ENCODE data around the gene NPEPPS.
"Not testable (repeated sequence)": the region's sequence is repeated elsewhere in the genome, so short reads cannot be mapped to it uniquely, and the experiment has no call there.

Gene NPEPPS

GRCh38 chr17:47530557-47531232 lies at the start of gene NPEPPS:
Gene NPEPPS, plus strand, starts transcription at chr17:47531108. Its CDS starts 193 bp downstream, at chr17:47531301.
- not testable (repeated sequence) for H3K9me3 ChIP-seq (ENCODE audit: control insufficient read depth, insufficient read depth, low read length); H3K36me3 ChIP-seq (ENCODE audit: control insufficient read depth, insufficient read depth, low read length); H3K27ac ChIP-seq (ENCODE audit: low read length); H3K4me1 ChIP-seq (ENCODE audit: control insufficient read depth, insufficient read depth, low read length); DNase-seq (ENCODE audit: low read depth, low spot score); H3K27me3 ChIP-seq (ENCODE audit: control insufficient read depth, insufficient read depth, low read length)
- WGBS (ENCODE audit: insufficient coverage, insufficient read length) = no CpG with 5 or more reads among the region's 60 CpGs
- peak within 1 kb of the TSS; percentile 53; the same call in 1 of the 2 replicates for H3K4me3 ChIP-seq (ENCODE audit: low read length)

DNA sequence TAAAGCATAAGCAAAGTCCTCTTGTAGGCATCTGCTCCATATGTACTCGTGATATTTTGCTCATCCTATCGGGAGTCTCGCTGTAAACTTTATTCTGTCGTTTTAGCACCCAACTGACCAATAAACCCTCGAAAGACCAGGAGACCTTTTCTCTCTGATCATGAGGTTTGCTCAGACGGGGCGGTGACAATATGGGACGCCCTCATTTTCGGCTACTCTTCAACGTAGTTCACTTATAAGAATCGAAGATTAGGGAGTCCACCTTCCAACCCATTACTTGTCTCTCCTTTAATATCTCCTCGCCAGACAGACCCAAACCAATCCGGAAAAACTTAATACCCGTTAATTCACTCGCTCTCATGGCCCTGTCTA lies 39.1 kb upstream of the NPEPPS start:
- not testable (repeated sequence) for H3K27ac ChIP-seq (ENCODE audit: low read length)
- peak overlapping the region; percentile 82; the same call in 1 of the 2 replicates for H3K4me3 ChIP-seq (ENCODE audit: low read length)

DNA sequence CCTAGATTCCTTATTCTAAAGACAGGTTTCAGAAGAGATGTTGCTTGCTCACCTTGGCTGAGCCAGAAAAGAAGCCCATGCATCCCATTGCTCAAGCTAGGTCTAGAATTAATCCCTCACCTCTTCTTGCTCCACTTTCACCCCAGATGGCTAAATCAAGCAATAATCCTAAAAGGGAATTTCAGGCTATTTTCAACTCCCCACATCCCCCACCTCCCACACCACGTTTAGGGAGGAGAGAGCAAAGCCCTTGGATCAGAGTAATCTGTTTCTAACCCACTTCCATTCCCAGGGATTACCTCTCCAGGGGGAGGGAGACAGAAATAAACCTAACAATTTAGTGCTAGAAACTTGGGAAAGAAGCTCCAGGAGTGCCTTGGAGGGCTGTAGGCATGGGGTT lies 31.8 kb upstream of the NPEPPS start:
- no CpG with 5 or more reads among the region's 1 CpG for WGBS (ENCODE audit: insufficient coverage, insufficient read length)
- H3K9me3 ChIP-seq (ENCODE audit: control insufficient read depth, insufficient read depth, low read length); DNase-seq (ENCODE audit: low read depth, low spot score); H3K27ac ChIP-seq (ENCODE audit: low read length); H3K27me3 ChIP-seq (ENCODE audit: control insufficient read depth, insufficient read depth, low read length); H3K4me3 ChIP-seq (ENCODE audit: low read length); H3K36me3 ChIP-seq (ENCODE audit: control insufficient read depth, insufficient read depth, low read length); H3K4me1 ChIP-seq (ENCODE audit: control insufficient read depth, insufficient read depth, low read length): not testable (repeated sequence)

More for the DNA sequence above, 39.1 kb upstream of the NPEPPS start:
- not testable (repeated sequence) for H3K9me3 ChIP-seq (ENCODE audit: control insufficient read depth, insufficient read depth, low read length); H3K4me1 ChIP-seq (ENCODE audit: control insufficient read depth, insufficient read depth, low read length); DNase-seq (ENCODE audit: low read depth, low spot score); H3K36me3 ChIP-seq (ENCODE audit: control insufficient read depth, insufficient read depth, low read length); H3K27me3 ChIP-seq (ENCODE audit: control insufficient read depth, insufficient read depth, low read length)
- no CpG with 5 or more reads among the region's 15 CpGs for WGBS (ENCODE audit: insufficient coverage, insufficient read length)

DNA sequence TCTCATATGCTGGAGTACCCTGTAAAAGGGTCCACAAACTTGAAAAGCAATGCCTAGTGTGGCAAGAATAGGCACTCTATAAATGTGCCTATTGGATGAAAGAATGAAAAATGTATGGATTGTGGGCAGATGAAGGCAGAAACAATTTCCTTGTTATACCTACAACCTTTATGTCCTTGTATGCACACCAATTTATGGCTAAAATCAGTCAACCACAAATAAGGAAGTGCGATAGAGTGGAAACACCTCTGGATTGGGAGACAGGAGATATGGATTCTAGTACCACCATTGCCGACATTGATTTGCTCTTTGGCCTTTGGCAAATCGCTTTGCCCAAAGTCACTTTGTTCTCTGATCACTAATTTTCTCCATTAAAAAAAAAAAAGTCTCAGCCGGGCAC lies 31.4 kb upstream of the NPEPPS start:
- DNase-seq (ENCODE audit: low read depth, low spot score); H3K27me3 ChIP-seq (ENCODE audit: control insufficient read depth, insufficient read depth, low read length); H3K4me3 ChIP-seq (ENCODE audit: low read length); H3K36me3 ChIP-seq (ENCODE audit: control insufficient read depth, insufficient read depth, low read length); H3K4me1 ChIP-seq (ENCODE audit: control insufficient read depth, insufficient read depth, low read length); H3K9me3 ChIP-seq (ENCODE audit: control insufficient read depth, insufficient read depth, low read length); H3K27ac ChIP-seq (ENCODE audit: low read length): not testable (repeated sequence)
- no CpG with 5 or more reads among the region's 4 CpGs for WGBS (ENCODE audit: insufficient coverage, insufficient read length)

- H3K27ac ChIP-seq (ENCODE audit: low read length); H3K4me1 ChIP-seq (ENCODE audit: control insufficient read depth, insufficient read depth, low read length); H3K36me3 ChIP-seq (ENCODE audit: control insufficient read depth, insufficient read depth, low read length); H3K27me3 ChIP-seq (ENCODE audit: control insufficient read depth, insufficient read depth, low read length); DNase-seq (ENCODE audit: low read depth, low spot score); H3K4me3 ChIP-seq (ENCODE audit: low read length); H3K9me3 ChIP-seq (ENCODE audit: control insufficient read depth, insufficient read depth, low read length): not testable (repeated sequence)
- WGBS (ENCODE audit: insufficient coverage, insufficient read length) = no CpG with 5 or more reads among the region's 4 CpGs
These were observed 30.3 kb upstream of the NPEPPS start for GRCh38 chr17:47500620-47501019.

DNA sequence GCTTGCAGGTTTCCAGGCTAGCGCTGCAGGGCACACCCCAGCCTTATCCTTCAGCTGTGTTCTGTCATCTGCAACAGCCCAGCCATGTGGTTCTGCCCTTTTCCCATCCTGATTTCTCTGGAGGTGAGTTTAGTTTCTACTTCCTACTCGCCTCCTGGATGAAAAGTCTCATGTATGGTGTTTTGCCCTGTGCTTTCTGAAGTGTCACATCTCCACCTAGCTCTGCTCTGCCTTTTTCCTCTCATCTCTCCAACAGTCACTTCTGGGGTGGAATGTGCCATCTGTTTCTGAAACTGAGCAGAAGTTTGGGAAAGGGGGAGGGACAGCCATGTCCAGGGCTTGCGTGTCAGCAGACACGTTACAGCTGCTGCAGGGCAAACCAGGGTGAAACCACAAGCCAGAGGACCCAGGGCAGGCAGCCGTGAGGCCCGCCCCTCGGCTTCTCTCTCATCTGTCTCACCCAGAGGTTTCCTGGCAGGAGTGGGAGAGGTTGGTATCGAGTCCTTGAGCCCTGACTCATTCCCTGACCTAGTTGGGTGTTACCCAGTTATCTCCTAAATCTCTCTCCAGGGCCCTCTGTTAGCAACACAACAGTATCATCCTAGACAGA lies 28.7 kb upstream of the NPEPPS start:
- H3K27me3 ChIP-seq (ENCODE audit: control insufficient read depth, insufficient read depth, low read length); H3K36me3 ChIP-seq (ENCODE audit: control insufficient read depth, insufficient read depth, low read length); H3K27ac ChIP-seq (ENCODE audit: low read length); H3K4me3 ChIP-seq (ENCODE audit: low read length); DNase-seq (ENCODE audit: low read depth, low spot score); H3K4me1 ChIP-seq (ENCODE audit: control insufficient read depth, insufficient read depth, low read length); H3K9me3 ChIP-seq (ENCODE audit: control insufficient read depth, insufficient read depth, low read length): not testable (repeated sequence)
- WGBS (ENCODE audit: insufficient coverage, insufficient read length) = no CpG with 5 or more reads among the region's 8 CpGs

- not testable (repeated sequence) for H3K9me3 ChIP-seq (ENCODE audit: control insufficient read depth, insufficient read depth, low read length); H3K36me3 ChIP-seq (ENCODE audit: control insufficient read depth, insufficient read depth, low read length); H3K27ac ChIP-seq (ENCODE audit: low read length); DNase-seq (ENCODE audit: low read depth, low spot score); H3K4me1 ChIP-seq (ENCODE audit: control insufficient read depth, insufficient read depth, low read length); H3K4me3 ChIP-seq (ENCODE audit: low read length); H3K27me3 ChIP-seq (ENCODE audit: control insufficient read depth, insufficient read depth, low read length)
- no CpG with 5 or more reads among the region's 2 CpGs for WGBS (ENCODE audit: insufficient coverage, insufficient read length)
These were observed 28.0 kb upstream of the NPEPPS start for GRCh38 chr17:47502776-47503455.

GRCh38 chr17:47511701-47512146 lies 19.2 kb upstream of the NPEPPS start:
- H3K27ac ChIP-seq (ENCODE audit: low read length); DNase-seq (ENCODE audit: low read depth, low spot score); H3K27me3 ChIP-seq (ENCODE audit: control insufficient read depth, insufficient read depth, low read length); H3K4me3 ChIP-seq (ENCODE audit: low read length); H3K36me3 ChIP-seq (ENCODE audit: control insufficient read depth, insufficient read depth, low read length); H3K9me3 ChIP-seq (ENCODE audit: control insufficient read depth, insufficient read depth, low read length); H3K4me1 ChIP-seq (ENCODE audit: control insufficient read depth, insufficient read depth, low read length): not testable (repeated sequence)
- WGBS (ENCODE audit: insufficient coverage, insufficient read length) = no CpG with 5 or more reads among the region's 3 CpGs

GRCh38 chr17:47513301-47513700 lies 17.6 kb upstream of the NPEPPS start:
- not testable (repeated sequence) for H3K27ac ChIP-seq (ENCODE audit: low read length); H3K27me3 ChIP-seq (ENCODE audit: control insufficient read depth, insufficient read depth, low read length); H3K4me1 ChIP-seq (ENCODE audit: control insufficient read depth, insufficient read depth, low read length); H3K36me3 ChIP-seq (ENCODE audit: control insufficient read depth, insufficient read depth, low read length); DNase-seq (ENCODE audit: low read depth, low spot score); H3K4me3 ChIP-seq (ENCODE audit: low read length); H3K9me3 ChIP-seq (ENCODE audit: control insufficient read depth, insufficient read depth, low read length)
- WGBS (ENCODE audit: insufficient coverage, insufficient read length) = no CpG with 5 or more reads among the region's 6 CpGs

GRCh38 chr17:47518880-47519279 lies 12.0 kb upstream of the NPEPPS start:
- H3K36me3 ChIP-seq (ENCODE audit: control insufficient read depth, insufficient read depth, low read length); DNase-seq (ENCODE audit: low read depth, low spot score); H3K4me3 ChIP-seq (ENCODE audit: low read length); H3K27me3 ChIP-seq (ENCODE audit: control insufficient read depth, insufficient read depth, low read length); H3K4me1 ChIP-seq (ENCODE audit: control insufficient read depth, insufficient read depth, low read length); H3K27ac ChIP-seq (ENCODE audit: low read length); H3K9me3 ChIP-seq (ENCODE audit: control insufficient read depth, insufficient read depth, low read length): not testable (repeated sequence)

DNA sequence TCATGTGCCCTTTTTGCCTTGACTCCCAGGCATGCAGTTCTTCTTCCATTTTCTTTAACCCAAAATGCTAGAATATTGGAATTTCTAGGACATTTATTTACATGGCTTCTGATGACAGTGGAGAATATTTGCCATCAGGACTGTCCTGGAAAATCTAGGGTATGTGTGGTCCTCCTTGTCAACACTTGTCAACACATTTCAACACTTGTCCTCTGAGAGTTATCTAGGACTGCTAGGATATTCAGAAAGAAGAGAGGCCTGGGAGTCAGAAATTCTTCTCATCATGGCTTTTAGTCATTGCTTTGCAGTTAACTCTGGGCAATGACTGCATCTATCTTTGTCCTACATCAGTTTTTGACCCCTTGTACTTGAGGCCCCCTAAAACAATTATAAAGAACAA lies 11.5 kb upstream of the NPEPPS start:
- not testable (repeated sequence) for H3K36me3 ChIP-seq (ENCODE audit: control insufficient read depth, insufficient read depth, low read length); H3K9me3 ChIP-seq (ENCODE audit: control insufficient read depth, insufficient read depth, low read length); H3K27ac ChIP-seq (ENCODE audit: low read length); H3K4me3 ChIP-seq (ENCODE audit: low read length); H3K27me3 ChIP-seq (ENCODE audit: control insufficient read depth, insufficient read depth, low read length); H3K4me1 ChIP-seq (ENCODE audit: control insufficient read depth, insufficient read depth, low read length); DNase-seq (ENCODE audit: low read depth, low spot score)
